GM12878 (cell line): ENCODE measurements around the gene GMCL1.

Source experiments
- EP300 ChIP-seq, 2 experiments: fragments of 150-350 bp in 1 of 2; IDR thresholded peaks; 2 replicates each; pipeline ENCODE4 v1.6.1; 2011 to 2012; ENCODE audit warnings: low read depth in 2 of 2, low read length in 2 of 2, borderline replicate concordance in 1 of 2, improper control_type of control experiment in 1 of 2, inconsistent platforms in 1 of 2; ENCODE audit not compliant: control insufficient read depth in 1 of 2
- POLR2A ChIP-seq: IDR thresholded peaks from 2 replicates; pipeline ENCODE4 v1.6.1; 2011; ENCODE audit warnings: low read depth, mild to moderate bottlenecking, low read length
- TF ChIP-seq, protein P1 (sequence below), 3 experiments: IDR thresholded peaks in 2 of 3; conservative IDR thresholded peaks in 1 of 3; 2 replicates each; pipeline ENCODE4 v1.5.1; 2011; ENCODE audit warnings: low read depth in 3 of 3, low read length in 3 of 3, mild to moderate bottlenecking in 3 of 3, control low read depth in 2 of 3, moderate library complexity in 2 of 3, inconsistent platforms in 1 of 3, mixed read lengths in 1 of 3; ENCODE audit not compliant: control insufficient read depth in 2 of 3, insufficient read depth in 1 of 3; ENCODE audit errors: extremely low read depth in 1 of 3

DNA sequence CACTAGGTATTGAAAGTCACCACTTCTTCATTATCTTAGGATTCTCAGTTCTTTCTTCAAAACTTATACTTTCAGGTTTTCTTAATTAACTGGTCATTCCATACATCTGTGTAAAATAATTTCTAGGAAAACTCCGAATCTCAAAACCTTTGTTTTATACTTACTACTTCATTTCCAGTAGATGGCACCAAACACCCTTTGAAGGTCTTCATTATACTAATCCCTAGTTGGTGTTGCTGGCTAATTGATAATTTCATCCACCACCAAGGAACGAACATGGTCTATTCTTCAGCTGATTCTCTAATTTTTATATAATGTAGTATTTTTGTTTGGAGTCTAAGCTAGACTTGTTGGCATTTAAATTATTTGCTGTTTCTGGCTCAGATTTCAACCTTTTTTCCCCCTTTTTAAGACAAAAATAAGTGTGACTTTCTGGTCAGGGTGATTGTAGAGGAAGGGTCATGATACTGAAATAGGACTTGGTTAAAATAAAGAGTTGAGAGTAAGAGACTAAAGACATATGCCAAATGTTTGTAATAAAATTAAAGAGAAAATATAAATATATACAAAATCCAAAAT, 82.6 kb downstream of the GMCL1 start:
- TF ChIP-seq, protein P1, sequence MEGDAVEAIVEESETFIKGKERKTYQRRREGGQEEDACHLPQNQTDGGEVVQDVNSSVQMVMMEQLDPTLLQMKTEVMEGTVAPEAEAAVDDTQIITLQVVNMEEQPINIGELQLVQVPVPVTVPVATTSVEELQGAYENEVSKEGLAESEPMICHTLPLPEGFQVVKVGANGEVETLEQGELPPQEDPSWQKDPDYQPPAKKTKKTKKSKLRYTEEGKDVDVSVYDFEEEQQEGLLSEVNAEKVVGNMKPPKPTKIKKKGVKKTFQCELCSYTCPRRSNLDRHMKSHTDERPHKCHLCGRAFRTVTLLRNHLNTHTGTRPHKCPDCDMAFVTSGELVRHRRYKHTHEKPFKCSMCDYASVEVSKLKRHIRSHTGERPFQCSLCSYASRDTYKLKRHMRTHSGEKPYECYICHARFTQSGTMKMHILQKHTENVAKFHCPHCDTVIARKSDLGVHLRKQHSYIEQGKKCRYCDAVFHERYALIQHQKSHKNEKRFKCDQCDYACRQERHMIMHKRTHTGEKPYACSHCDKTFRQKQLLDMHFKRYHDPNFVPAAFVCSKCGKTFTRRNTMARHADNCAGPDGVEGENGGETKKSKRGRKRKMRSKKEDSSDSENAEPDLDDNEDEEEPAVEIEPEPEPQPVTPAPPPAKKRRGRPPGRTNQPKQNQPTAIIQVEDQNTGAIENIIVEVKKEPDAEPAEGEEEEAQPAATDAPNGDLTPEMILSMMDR (IDR thresholded peaks at IDR 0.05 in 2 of 3, conservative IDR thresholded peaks at IDR 0.05 in 1 of 3; ENCODE audit: control insufficient read depth in 2 of 3, extremely low read depth in 1 of 3, insufficient read depth in 1 of 3, low read depth in 3 of 3, low read length in 3 of 3) = peak; percentile 33 to 75 (median 50); a peak in 5 of 6 replicates
- TF ChIP-seq EP300 (IDR thresholded peaks at IDR 0.05; ENCODE audit: borderline replicate concordance in 1 of 2, control insufficient read depth in 1 of 2, low read depth in 2 of 2, low read length in 2 of 2) (no peak), POLR2A (no peak)
